CD4-positive, alpha-beta T cell treated with Interleukin-2 at 100 ng/mL for 4 hours (primary cell): ENCODE results near the gene PAX5.

Experiments
- DNase-seq: peaks from one replicate; pipeline ENCODE4 v3.0.0-alpha.2; 2020; ENCODE audit warnings: low spot score

The PAX5 gene

DNA sequence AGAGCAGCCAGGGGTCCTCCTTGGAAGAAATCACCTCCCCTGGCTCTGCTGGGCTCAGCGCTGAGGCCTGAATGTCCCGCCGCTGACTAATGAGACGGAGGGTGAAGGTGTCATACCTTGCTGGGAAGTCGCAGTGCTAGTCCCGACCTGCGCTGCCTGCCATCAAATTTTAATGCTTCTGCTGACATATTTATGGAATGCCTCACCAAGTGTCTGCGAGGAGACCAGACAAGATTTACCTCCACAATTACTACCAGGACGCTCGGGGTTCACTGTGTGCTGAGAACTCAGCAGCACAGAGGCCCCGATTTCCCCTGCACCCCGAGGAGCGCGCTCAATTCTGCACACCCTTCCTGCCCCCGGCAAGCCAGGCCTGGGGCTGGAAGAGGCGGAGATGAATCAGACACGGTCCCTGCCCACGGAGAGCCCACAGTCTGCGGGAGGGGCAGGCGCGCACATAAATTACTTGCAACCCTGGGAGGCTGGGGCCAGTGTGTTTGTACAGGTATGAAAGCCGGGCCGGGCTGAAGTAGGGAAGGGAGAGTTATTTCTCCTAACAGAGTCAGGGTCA, 175.2 kb downstream of the PAX5 start:
- DNase-seq = no peak

DNA sequence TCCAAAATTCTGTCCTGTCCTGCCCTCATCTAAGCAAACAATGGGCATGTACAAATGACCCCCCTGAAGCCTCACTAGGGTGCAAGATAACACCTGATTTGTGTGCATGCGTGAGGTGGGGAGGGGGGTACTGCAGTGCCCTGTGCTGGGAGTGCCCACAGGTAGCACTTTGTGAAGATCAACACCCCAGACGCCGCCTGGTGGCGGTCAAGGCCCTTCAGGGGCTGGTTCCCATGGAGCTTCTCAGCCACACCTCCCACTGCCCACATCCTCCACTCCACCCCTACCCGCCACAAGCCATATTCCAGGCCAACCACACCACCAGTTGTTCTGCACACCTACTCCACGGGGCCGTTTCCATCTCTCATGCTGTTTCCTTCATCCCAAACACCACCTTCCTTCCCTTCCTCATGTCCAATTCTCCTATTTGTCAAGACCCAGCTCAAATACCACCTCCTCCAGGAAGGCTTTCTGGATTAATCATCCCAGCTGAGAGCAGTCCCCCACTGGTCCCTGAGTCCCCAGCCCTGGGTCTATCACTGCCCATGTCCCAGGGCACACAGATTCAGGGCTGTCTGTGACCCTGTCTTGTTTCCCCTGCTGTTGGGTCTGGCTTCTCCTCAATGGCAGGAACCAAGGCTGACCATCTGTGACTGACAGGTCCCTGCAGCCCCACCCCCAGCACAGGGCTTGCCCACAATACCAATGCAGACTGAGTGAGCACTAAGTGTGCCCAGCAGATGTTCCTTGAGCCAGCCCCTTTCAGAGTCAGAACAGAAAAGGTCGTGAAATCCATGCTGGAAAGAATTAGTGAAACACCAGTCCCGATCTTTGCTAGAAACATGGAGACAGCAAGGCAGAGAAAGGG, 178.4 kb downstream of the PAX5 start:
- no peak for DNase-seq

DNA sequence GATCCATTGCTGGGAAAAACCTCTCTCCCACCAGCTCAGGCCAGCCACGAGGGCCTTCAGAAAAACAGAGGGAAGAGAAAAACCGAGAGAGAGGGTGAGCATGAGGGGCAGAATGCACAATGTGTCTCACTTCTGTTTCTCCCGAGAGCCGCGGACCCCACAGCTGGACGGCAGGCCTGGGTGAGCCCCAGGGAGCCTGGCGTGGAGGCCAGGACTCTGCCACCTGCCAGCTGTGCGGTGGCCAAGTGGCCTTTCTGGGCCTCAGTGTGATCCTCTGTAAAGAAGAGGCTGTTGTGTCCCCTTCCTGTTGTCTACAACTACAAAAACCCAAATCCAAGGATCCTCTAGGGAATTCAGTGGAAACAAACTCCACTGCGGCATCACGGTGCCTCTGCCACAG, 179.3 kb downstream of the PAX5 start:
- DNase-seq = no peak

DNA sequence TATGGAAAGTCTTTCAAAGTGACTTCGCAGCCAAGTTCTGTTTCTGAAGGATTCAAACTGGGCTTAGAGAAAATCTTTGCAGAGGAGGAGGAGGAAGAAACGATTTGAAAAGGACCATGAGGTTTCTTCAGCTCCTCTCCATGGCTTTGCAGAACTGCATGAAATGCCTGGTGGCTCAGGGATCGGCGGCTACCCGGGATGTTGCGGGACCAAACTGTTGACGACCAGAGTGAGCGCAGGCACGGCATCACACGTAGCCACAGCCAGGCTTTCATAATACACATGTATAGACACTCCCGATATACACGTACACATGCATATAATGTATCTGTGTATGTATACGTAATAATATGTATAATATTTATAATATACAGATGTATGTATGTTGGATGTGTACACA, 180.0 kb downstream of the PAX5 start:
- no peak for DNase-seq

DNA sequence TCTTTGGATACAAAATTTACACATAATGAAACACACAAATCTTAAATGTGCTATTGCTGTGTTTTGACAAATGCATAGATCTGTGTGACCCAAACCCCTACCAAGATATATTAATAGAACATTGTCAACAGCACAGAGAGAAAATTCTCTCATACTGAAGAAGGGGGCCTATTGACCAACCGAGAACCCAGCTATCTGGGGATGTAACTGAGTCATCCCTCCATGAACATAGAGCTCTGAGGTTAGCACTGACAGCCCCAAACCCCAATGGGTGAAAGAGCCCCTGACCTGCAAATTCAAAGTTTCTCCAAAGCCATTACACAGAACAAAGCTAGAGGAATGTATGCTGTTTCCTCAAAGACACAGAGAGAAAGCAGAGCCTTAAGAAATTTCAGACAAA, 180.8 kb downstream of the PAX5 start:
- DNase-seq = no peak

DNA sequence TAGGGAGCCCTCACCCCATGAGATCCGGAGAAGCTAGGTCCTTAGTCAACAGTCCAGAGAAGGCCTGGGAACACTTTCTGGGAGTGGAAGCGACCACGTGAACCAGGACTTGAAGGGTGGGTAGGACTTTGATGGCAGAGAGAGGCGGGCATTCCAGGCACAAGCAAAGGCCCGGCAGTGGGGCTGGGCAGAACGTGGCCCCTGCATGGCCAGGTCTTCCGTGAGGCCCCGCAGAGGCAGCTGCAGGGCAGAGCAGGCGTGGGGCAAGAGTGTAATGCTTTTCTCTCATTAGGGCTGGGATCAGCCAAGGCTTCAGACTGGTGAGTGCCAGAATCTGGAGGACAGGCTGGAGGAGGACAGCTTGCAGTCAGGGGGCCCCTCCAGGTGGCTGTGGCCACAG, 184.1 kb downstream of the PAX5 start:
- no peak for DNase-seq

DNA sequence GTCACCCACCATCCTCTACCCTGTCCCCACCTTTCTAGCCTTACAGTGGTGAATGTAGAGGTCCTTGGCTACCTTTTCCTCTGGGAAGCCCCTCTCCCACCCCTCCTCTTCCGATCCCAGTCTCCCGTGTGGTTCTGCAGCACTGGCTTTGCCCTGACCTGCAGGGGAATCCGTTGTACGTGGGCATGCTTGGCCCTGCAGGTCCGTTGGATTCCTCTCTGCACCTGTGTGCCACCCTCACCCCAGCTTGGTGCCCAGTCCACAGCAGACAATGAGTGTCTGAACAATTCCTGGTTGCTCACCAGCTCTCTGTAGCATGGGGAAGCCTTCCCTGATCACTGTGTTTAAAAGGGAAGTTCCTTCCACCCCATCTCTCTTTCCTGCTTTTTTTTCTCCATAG, 185.1 kb downstream of the PAX5 start:
- DNase-seq = no peak

DNA sequence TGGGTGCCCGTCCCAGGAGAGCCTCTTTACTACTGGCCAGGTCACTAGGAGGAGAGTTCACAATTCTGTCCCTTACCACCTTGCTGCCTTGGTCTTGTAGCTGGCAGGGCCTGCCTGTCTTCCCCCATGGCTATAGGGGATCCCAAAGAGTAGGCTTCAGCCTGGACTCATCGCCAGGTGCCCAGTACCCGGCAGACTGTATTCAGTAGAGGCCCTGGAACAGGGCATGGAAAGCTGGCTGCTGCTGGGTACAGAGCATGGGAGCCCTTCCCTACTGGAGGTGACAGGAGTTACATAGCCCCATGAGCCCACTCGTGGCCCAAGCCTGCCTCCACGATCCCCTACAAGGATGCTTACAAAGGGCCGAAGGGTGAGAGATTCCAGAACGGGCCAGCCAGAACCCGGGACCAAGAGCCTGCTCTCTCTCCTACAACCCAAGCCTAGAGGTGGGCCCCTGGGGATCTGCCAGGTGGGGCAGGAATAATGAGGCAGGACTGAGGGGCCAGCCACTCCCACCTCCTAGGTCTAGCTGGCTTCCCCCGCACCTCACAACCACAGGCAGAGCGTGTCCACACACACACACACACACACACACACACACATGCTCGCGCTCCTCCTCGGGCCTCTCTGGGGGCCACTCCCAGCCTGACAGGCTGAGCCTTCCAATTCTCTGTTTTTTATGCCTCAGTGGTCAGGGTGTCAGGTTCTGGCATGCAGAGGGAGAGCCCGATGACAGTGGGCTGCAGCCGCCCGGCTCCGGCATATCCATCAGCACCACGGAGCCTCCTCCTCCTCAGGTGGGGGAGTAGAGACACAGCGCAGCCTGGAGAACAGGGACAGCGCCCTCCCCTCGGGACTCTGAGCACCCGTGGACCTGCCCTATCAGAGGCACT, 186.0 kb downstream of the PAX5 start:
- no peak for DNase-seq

DNA sequence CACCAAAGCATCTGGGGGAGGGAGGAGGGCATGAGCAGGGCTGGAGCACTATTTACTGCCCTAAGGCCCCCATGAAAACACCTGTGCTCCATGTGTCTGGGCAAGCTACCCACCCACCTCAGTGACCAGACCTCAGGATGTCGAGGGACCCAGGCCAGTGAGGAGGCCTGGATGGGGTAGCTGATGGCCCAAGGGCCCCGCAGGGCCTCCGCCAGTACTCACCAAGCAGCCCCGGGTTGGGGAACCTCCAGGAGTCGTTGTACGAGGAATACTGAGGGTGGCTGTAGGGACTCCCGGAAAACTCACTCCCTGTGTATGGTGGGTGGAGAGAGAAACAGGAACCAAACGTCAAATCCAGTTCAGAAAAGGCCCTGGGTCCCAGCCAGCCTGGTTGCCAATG, 187.4 kb downstream of the PAX5 start:
- no peak for DNase-seq

DNA sequence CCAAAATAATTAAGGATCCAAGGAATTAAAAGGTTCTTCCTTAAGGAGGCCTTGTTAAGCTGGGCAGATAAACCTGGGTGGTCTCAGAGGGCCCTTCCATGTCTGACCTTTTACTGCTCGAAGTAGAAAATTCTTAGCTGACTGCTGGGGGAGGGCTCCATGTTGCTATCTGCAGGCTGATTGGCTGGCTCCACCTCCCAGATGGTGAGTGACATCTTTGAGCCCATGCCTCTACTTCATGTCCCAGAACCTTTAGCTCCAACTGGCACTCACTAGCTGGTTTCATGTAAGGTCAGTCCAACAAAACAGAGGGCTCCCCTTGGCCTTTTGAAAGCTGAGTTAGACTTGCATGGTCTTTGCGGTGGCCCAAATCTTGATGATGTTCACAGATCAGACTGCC, 188.2 kb downstream of the PAX5 start:
- DNase-seq = no peak

DNA sequence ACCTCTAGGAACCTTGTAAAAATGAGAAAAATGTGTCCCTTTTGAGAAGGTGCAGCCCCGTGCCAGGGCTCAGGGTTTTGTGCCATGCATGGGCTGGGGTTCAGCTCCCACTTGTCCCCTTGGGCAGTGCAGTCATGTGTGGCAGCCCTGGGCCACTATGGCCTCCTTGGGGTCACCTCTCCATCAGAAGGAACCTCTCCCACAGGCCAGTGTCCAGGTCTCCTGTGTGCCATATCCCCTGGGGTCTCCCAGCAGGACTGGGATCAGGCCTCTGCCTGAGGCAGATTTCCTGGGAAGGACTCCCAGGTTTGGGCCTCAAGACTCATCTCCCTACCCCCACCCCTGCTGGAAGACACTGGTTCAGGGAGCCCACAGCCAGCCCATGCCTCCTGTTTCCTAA, 189.1 kb downstream of the PAX5 start:
- no peak for DNase-seq

DNA sequence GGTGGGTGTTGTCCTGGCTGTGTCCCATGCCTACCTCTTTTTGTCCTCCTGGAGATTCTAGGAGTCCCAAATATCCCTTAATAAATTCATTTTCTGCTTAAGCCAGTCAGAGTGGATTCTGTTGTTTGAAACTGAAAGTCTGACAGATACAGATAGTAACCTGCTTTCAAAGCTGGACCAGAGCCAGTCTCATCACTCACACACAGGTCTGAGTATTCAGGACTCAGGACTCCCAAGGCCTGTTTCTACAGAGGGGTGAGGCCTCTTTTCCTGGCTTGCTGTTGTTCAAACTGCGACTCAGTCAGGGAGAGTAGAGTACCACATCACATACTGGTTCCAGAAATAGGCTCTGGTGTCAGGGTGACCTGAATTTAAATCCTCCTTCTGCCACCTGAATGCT, 190.1 kb downstream of the PAX5 start:
- no peak for DNase-seq

DNA sequence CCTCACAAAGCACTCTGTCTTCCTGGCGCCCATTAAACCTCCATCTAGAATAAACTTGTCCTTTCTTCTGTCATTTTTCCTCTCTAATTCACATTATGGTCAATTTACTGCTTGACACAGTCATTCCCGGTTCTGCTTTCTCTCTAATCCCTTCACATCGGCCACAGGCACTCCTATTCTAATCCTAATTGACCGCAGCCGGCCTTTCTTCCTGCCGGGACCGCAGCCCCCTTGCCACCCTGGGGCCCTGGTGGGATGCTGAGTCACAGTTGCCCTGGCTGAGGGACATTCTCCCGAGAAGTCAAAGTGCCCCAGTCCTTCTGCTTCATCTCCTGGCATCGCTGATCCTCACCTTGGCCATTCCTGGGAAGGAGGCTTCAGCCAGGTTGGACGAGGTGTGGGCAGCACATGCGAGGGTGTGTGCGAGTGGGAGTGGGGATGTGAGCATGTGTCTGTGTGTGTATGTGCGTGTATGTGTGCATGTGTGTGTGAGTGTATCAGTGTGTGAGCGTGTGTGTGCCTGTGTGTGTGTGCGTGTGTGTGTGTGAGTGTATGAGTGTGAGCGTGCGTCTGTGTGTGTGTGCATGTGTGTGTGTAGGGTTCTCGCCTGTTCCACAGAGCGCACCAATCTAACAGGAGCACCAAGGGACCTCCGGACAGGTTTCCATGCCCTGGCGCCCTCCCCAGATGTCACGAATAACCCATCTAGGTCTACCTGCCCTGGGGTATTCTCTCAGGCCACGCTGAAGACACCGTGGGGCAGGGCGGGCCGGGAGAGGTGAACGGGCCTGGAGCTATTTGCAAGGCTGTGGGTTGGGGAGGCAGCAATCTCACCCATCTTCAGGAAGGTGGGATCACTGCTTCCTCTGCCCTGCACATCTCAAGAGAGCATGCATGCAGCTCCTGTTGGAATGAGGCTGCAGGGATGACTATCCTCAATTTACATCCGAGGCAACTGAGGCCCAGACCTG, 191.2 kb downstream of the PAX5 start:
- DNase-seq = no peak

DNA sequence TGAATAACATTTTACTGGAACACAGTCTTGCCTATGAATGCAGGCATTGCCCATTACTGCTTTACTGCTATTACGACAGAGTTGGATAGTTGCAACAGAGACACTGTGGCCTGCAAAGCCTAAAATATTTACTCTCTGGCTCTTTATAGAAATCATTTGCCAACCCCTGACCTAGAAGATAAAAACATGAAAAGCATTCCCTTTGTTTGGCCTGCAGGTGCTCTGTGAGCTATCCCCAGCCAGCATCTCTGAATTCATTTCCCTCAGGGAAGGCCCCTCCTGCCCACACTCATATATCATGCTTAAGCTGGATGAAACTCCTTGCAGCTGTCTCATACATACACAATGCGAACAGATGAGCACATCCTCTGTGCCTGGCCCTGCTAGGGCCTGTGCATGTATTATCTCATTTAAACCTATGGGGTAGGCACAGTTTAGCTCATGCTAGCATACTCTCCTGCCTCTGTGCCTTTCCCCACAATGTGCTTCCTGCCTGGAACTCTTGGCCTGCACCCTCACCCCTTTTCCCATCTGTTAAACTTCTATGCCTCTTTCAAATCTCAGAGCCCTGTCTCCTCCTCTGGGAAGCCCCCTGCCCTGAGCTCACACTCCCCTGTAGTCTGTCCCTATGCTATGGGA, 193.1 kb downstream of the PAX5 start:
- DNase-seq = no peak

DNA sequence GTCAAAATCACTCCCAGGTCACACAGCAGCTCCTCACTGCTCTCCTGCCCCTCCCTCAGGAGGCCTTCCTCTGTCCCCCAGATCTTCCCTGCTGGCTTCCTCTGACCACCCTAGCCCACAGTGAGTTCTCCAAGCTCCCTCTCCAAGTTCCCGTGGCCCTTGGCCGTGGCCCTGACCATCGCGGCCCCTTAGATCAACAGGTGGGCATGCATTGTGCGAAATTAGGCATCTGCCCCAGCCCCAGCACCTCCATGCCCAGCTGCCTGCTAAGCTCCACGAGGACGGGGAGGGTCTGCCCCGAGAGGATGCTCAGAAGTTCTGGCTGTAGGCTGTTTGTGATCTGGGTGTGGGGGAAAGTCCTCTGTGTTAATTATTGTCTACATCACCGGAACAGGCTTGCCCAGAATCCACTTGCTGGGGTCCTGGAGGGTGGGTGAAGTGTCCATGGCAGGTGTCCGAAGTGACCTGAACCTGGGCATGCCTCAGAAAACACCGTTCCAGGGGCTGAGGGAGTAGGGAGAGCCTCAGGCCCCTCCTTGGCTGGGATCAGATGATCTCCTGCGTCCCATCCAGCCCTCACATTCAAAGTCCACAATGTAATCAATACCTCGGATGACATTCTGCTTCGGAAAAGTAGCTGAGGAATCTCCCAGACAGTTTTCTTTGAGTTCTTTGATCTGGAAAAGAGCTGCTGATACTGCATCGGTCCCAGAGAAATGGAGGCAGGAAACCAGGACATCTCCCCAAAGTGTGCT, 194.8 kb downstream of the PAX5 start:
- DNase-seq = no peak

DNA sequence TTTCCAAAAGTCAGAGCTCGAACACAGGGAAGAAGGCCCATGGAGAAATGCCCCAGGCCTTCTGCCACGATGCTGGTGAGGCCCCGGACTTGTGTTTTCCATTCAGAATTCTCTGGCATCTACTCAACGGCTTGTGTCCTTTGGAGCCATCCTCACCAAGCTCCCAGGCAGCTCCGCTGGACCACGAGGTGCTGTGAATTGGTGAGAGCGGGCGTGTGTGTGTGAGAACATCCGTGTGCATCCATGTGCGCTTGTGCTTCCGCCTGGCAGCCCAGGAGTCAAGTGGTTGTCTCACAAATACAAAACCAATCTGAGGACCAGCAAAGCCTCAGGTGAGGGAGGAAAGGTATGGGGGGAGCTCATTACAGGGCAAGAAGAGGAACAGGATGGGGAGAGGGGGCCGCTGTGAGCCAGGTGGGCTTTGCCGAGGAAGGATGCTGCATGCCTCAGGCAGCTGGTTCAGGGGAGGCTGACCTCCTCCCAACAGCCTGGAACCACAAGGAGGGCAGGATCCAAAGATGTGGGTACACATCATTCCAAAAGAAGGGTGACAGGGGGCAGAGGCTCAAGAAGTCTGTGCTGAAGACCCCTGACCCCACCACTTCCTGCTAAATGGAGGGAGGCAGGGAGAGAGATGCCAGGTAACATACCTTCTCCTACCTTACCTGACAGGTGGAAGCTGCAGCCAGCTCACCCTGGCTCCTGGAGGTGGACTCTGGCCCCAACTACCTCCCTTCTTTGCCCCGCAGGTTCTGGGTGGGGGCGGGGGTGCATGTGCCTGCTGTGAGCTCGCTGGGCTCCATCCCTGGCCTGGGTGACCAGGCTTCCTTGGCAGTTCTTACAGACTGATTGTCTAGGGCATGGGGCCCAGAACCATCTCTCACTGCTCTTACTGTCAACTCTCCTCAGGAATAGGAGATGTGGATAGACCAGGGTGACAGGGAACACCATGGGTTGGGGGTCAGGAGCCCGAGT, 196.3 kb downstream of the PAX5 start:
- no peak for DNase-seq

DNA sequence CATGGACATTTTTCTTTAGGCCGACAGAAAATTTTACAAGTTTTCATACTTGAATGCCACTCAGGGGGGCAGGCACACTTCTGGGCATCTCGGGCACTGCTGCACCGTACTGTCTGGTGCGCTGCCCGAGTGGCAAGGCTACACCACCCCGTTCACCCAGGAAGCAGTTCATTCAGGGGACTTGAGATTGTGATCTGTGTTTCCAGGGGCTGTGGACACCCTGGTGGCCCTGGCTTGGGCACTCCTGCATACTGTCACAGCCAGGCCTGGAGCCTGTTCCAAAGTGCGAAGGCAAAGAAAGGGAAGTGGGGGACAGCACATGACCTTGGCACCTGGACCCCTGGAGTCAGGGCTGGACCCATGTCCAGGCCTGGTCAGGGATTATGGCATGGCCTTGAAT, 197.6 kb downstream of the PAX5 start:
- DNase-seq = no peak

DNA sequence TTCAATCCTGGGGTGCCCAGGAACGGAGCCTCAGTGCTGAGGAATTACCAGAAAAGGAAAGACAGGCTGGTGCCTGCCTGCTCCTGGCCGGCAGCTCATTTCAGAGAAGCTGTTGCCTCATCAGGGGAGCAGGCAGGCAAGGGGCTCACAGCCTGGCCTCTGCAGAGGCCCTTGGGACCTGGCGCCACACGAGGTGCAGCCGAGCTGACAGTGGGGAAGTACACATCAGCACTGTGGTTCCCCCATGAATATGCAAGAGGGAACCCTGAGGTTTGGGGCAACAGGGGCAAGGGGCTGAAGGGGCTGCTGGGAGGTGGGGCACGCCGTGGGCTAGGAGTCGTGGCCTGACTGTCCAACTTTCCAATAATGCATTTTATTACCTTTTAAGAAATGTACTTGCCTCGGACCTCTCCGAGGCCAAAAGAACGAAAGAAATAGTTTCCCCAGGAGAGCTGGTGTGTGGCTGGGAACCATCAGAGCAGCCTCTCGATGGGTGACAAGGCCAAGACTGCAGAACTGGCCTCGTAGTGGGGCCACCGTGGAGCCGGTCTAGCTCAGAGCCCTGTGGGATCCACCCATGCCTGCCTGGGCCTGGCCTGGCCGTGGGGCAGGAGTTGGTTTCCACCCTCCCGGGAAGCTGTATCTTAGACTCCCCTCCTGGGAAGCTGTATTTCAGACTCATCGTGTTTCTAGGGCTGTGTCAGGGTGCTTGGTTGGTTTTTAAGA, 198.6 kb downstream of the PAX5 start:
- DNase-seq = no peak

DNA sequence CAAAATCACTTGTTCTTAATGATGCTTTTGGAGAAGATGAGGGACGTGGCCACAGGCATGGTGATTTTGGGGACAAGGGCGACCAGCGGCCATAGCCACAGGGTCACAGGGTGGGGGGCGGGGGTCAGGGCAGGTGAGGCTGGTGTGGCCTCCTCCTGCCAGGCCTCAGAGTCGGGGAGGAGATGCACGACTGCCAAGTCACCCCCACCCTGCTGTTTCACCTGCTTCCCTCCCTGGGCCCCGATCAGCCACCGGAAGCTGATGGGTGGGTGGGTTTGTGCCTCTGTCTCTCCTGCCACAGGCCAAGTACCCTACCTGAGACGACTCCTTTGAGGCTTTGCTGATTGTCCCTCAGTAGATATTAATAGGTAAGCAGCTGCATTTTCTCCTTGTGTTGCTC, 199.3 kb downstream of the PAX5 start:
- no peak for DNase-seq
